ENCODE results near the gene SETMAR. TPM values are rescaled to one million over a fixed set of nuclear protein-coding genes. Genes with fewer than 3 reads are reported as not detected.

The SETMAR gene
- total and polyA plus RNA-seq, 2 of the 8 experiments (the other 6 are each of a cell fraction or from before 2014, with no cell fraction given), result 16.1 to 25.3 TPM

- Histone ChIP-seq H3K4me1 (replicated peaks in 1 of 4; ENCODE audit: control insufficient read depth in 3 of 4, insufficient read depth in 4 of 4, low read length in 3 of 4) (no peaks in the 10 kb centered on the region), H2BK120ac (replicated peaks; ENCODE audit: low read depth, low read length) (no peak overlapping the region), H3K79me2 (ENCODE audit: control insufficient read depth in 1 of 2, insufficient read depth in 2 of 2, low read length in 2 of 2) (no peaks in the 10 kb centered on the region), H3K18ac (ENCODE audit: extremely low read depth, low read length) (no peak overlapping the region), H2AK5ac (ENCODE audit: low read depth, low read length) (no peak overlapping the region), H2BK5ac (ENCODE audit: low read depth, low read length) (no peak overlapping the region), H3K9me3 (ENCODE audit: insufficient read depth in 2 of 2, low read depth in 1 of 2, low read length in 1 of 2) (no peaks in the 10 kb centered on the region), H3K79me1 (ENCODE audit: low read depth, low read length) (no peaks in the 10 kb centered on the region), H2BK12ac (ENCODE audit: low read depth, low read length) (no peak overlapping the region), H4K20me1 (replicated peaks in 1 of 2; ENCODE audit: control insufficient read depth in 1 of 2, insufficient read depth in 2 of 2, low read length in 2 of 2) (no peaks in the 10 kb centered on the region), H2BK20ac (ENCODE audit: low read length) (no peak overlapping the region), H2BK15ac (ENCODE audit: low read length) (no peak overlapping the region), H3K23me2 (ENCODE audit: low read depth, low read length) (no peaks in the 10 kb centered on the region), H3K27me3 (replicated peaks in 1 of 4; ENCODE audit: control insufficient read depth in 3 of 4, extremely low read depth in 1 of 4, insufficient read depth in 3 of 4, low read length in 3 of 4) (no peaks in the 10 kb centered on the region), H3K56ac (replicated peaks; ENCODE audit: insufficient read length, low read depth, low read length) (no peak overlapping the region), H4K91ac (replicated peaks; ENCODE audit: insufficient read length, low read length) (no peak overlapping the region), H4K8ac (ENCODE audit: extremely low read depth, insufficient read depth, low read length) (no peak overlapping the region), H3K9ac (replicated peaks in 1 of 4; ENCODE audit: extremely low read depth in 1 of 4, low read depth in 3 of 4, low read length in 3 of 4) (no peak overlapping the region), H3K36me3 (ENCODE audit: control insufficient read depth in 2 of 4, insufficient read depth in 4 of 4, low read length in 3 of 4) (no peaks in the 10 kb centered on the region), H3K27ac (ENCODE audit: low read depth, low read length) (no peak overlapping the region), H3K14ac (ENCODE audit: insufficient read length) (no peak overlapping the region), H4K5ac (ENCODE audit: insufficient read length, low read depth, low read length) (no peak overlapping the region), H3K4ac (replicated peaks; ENCODE audit: insufficient read length, low read depth, low read length) (no peak overlapping the region), H3K23ac (ENCODE audit: insufficient read length) (no peak overlapping the region), H3K4me2 (ENCODE audit: insufficient read depth in 1 of 2, low read depth in 2 of 2, low read length in 2 of 2) (no peak overlapping the region), H2AFZ (ENCODE audit: low read length) (no peak overlapping the region), H3K4me3 (ENCODE audit: extremely low read depth in 1 of 4, insufficient read depth in 2 of 4, low read depth in 3 of 4, low read length in 4 of 4) (no peak overlapping the region)
- WGBS, 2 experiments (ENCODE audit: extremely low coverage in 1 of 2, insufficient coverage in 1 of 2, insufficient read length in 1 of 2, insufficient replicate concordance in 2 of 2, low coverage in 1 of 2, low lambda C conversion rate in 2 of 2, missing lambda C conversion rate in 1 of 2), result 86% methylated on average over 1 of the region's 1 CpG; no CpG with 5 or more reads in 1 of the 2 experiments
- DNase-seq (ENCODE audit: low read depth in 1 of 2, low spot score in 2 of 2), result no peak
- POLR2A ChIA-PET (ENCODE audit: partially characterized antibody), result no interaction called here
- TF ChIP-seq TAF7 (optimal IDR thresholded peaks at IDR 0.05; ENCODE audit: borderline replicate concordance, low read depth, low read length), result no peak
- TF ChIP-seq SIRT6 (IDR thresholded peaks at IDR 0.05; ENCODE audit: low read length), result no peak
- no peak for FAIRE-seq
- CTCF ChIA-PET (ENCODE audit: partially characterized antibody), result interaction anchor here (0.7 to 2.5 kb wide), 9 partner anchors 8 to 290 kb away, joined by 3 to 21 read pairs (median 4); no protein-coding TSS in a partner anchor
Measured at GRCh38 chr3:4343258-4343657, 40.1 kb downstream of the SETMAR start.
